HG02884 (cell line): ENCODE data around the gene SERF1A.
"Not testable (repeated sequence)": the region's sequence is repeated elsewhere in the genome, so short reads cannot be mapped to it uniquely, and the experiment has no call there.

Source experiments
- ATAC-seq: cut with Tn5 transposase; IDR thresholded peaks from one replicate; pipeline ENCODE4 v1.9.1; 2021; ENCODE audit warnings: mild to moderate bottlenecking, moderate library complexity; ENCODE audit not compliant: unreplicated experiment

Gene SERF1A

GRCh38 chr5:70900533-70901271 is at the start of gene SERF1A:
SERF1A (plus strand) TSS chr5:70900669; CDS start chr5:70900870, 201 bp downstream.
- peak; percentile 90 for ATAC-seq

- ATAC-seq: not testable (repeated sequence)
Measured at GRCh38 chr5:70866778-70867177, 33.7 kb upstream of the SERF1A start.

GRCh38 chr5:70870626-70871025 is 29.8 kb upstream of the SERF1A start:
- not testable (repeated sequence) for ATAC-seq

- ATAC-seq: not testable (repeated sequence)
Measured at GRCh38 chr5:70896076-70896475, 4.4 kb upstream of the SERF1A start.

GRCh38 chr5:70901272-70901571 is 753 bp downstream of the SERF1A start:
- ATAC-seq: peak; percentile 20

- not testable (repeated sequence) for ATAC-seq
Measured at GRCh38 chr5:70906624-70907023, 6.2 kb downstream of the SERF1A start.

- not testable (repeated sequence) for ATAC-seq
Measured at GRCh38 chr5:70916829-70917228, 16.4 kb downstream of the SERF1A start.

GRCh38 chr5:70925211-70925562 is 24.7 kb downstream of the SERF1A start:
- ATAC-seq: not testable (repeated sequence)

GRCh38 chr5:70931709-70932368 is 31.4 kb downstream of the SERF1A start:
- ATAC-seq: not testable (repeated sequence)

- not testable (repeated sequence) for ATAC-seq
Measured at GRCh38 chr5:70932560-70932959, 32.1 kb downstream of the SERF1A start.

GRCh38 chr5:70953068-70953467 is 52.6 kb downstream of the SERF1A start:
- ATAC-seq: not testable (repeated sequence)
